Mesodermal cell (in vitro differentiated cells): ENCODE results near the gene SORCS2.

Experiments used
- H3K27ac ChIP-seq: 2 replicates; pipeline ENCODE4 v1.7.0; 2013; ENCODE audit warnings: mild to moderate bottlenecking, low read depth, low read length, moderate library complexity; ENCODE audit not compliant: severe bottlenecking
- H3K36me3 ChIP-seq: 2 replicates; pipeline ENCODE4 v1.7.1; 2013; ENCODE audit warnings: mild to moderate bottlenecking, low read length, moderate library complexity; ENCODE audit not compliant: control insufficient read depth, insufficient read depth
- H3K4me1 ChIP-seq: one replicate; pipeline ENCODE4 v1.7.1; 2013; ENCODE audit warnings: mild to moderate bottlenecking, low read length; ENCODE audit not compliant: insufficient read depth, control insufficient read depth, poor library complexity, severe bottlenecking
- H3K4me3 ChIP-seq: 2 replicates; pipeline ENCODE4 v1.7.0; 2013; ENCODE audit warnings: low read length, control low read depth, mild to moderate bottlenecking; ENCODE audit not compliant: insufficient read depth, poor library complexity, severe bottlenecking; ENCODE audit errors: extremely low read depth
- H3K9me3 ChIP-seq: 2 replicates; pipeline ENCODE4 v1.7.1; 2013; ENCODE audit warnings: mild to moderate bottlenecking, low read length, moderate library complexity; ENCODE audit not compliant: control insufficient read depth
- WGBS, 2 experiments: methylation state at CpG; one replicate each; pipeline ENCODE4 v1.1.5; 2013; ENCODE audit warnings: missing lambda C conversion rate in 2 of 2; ENCODE audit not compliant: insufficient coverage in 2 of 2; 5-methylcytosine and 5-hydroxymethylcytosine counted together

The SORCS2 gene

DNA sequence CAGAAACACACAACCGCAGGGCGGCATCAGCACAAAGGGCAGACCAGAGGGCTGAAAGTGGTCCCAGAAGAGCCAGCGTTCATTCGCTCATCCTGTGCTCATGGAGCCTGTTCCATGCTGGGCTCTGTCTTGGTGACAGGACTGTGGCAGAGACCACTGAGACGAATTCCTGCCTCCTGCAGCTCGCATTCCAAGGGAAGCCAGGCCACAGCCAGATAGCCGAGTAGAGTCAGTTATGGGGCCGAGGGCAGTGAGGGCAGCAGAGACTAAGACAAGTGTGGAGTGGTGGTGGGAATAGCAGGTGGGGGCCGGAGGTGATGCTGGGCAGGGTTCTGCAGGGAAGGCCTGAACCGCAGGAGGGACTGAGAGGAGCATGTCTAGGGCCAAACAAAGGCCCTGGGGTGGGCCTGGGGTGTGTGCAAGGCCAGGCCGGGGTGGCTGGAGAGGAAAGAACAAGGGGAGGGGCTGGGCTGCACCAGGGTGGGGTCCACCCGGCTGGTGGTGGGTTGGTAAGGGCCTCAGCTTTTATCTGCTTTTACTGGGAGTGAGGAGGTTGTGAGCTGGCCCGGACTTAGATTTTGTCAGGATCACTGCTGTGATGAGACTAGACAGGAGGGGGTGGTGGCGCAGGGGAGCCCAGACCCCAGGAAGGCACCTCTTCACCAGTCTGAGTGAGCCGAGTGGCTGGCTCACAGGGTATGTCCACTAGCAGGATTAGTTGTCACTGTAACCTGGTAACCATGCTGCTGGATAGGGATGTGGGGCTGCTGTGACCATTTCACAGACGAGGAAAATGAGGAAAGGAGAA, 236.1 kb downstream of the SORCS2 start:
- H3K36me3 ChIP-seq: no peaks in the 10 kb centered on the region
- H3K9me3 ChIP-seq: no peaks in the 10 kb centered on the region
- no peak overlapping the region for H3K27ac ChIP-seq
- H3K4me1 ChIP-seq: peaks cover 16% of the 10 kb centered on the region
- WGBS, 2 experiments: 60 to 61% methylated on average over 13 to 16 of the region's 16 CpGs
- no peak overlapping the region for H3K4me3 ChIP-seq

DNA sequence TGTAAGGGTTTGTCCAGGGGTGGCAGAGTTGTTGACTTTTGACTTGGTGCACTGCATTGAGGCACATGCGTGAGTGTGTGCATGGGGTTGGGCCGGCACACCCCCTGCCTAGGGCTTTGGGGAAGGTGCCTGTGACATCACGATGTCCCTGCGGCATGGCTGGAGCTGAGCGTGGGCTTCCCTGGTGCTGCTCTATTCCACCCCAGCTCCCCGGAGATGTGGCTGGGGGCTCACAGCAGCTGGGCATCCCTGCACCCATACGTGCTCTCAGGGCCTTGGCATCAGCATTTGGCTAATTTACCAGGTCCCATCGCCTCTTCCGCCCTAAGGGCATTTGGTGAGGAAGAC, 236.7 kb downstream of the SORCS2 start:
- H3K27ac ChIP-seq: no peak overlapping the region
- 85 to 95% methylated on average over 7 of the region's 9 CpGs for WGBS, 2 experiments
- no peaks in the 10 kb centered on the region for H3K9me3 ChIP-seq
- H3K36me3 ChIP-seq: no peaks in the 10 kb centered on the region
- no peak overlapping the region for H3K4me3 ChIP-seq
- peaks cover 16% of the 10 kb centered on the region for H3K4me1 ChIP-seq

DNA sequence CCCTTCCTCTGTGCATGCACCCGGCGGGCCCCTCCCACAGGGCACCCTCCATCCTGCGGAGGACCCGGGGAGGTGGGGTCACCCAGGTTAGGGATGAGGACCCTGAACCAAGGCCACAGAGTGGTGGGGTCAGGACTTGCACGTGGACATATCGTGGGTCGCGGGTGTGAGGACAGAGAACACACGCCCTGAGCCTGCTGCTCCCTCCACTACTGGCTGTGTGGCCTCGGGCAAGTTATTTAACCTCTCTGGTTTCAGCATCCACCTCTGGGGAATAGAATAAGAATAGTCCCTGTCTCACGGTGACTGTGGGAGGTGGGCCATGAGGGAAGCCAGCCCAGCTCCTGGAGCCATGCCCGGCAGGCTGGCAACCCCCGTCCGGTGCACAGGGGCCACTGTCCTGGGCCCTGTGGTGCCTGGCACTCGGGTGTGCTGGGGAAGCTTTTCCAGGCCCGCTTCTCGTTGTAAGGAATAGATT, 237.3 kb downstream of the SORCS2 start:
- Histone ChIP-seq H3K4me3 (no peak overlapping the region), H3K27ac (no peak overlapping the region), H3K9me3 (no peaks in the 10 kb centered on the region), H3K36me3 (no peaks in the 10 kb centered on the region), H3K4me1 (peaks cover 19% of the 10 kb centered on the region)
- WGBS, 2 experiments: 77 to 81% methylated on average over 12 to 15 of the region's 17 CpGs

DNA sequence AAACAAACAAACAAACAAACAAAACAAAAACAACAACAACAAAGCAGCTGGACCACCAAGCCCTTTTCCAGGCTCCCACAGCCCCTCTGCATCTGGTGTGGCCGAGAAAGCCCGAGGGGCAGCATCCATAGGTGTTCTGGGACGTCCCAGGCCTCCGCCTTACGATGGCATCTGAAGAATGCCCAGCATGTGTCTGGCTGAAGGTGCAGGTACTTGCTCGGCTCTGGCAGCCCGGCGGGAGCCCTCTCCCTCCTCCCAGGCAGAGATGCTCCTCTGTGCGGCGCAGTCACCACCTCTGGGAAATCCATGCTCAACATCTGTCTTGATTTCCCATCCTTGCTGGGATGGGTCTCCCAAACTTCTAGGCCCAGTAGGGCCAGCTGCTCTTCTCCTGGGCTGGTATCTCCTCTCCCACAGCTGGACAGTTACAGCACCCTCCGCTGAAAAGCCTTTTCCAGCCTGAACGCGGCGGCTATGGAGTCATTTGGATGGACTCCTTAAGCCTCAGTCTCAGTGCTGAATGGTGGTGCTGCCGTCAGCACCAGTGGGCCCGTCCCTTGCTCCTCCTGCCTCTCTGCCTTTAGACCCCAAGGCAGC, 238.1 kb downstream of the SORCS2 start:
- no peaks in the 10 kb centered on the region for H3K9me3 ChIP-seq
- no peaks in the 10 kb centered on the region for H3K36me3 ChIP-seq
- 55 to 60% methylated on average over 14 to 16 of the region's 16 CpGs for WGBS, 2 experiments
- peaks cover 28% of the 10 kb centered on the region for H3K4me1 ChIP-seq
- H3K27ac ChIP-seq: no peak overlapping the region
- H3K4me3 ChIP-seq: no peak overlapping the region

DNA sequence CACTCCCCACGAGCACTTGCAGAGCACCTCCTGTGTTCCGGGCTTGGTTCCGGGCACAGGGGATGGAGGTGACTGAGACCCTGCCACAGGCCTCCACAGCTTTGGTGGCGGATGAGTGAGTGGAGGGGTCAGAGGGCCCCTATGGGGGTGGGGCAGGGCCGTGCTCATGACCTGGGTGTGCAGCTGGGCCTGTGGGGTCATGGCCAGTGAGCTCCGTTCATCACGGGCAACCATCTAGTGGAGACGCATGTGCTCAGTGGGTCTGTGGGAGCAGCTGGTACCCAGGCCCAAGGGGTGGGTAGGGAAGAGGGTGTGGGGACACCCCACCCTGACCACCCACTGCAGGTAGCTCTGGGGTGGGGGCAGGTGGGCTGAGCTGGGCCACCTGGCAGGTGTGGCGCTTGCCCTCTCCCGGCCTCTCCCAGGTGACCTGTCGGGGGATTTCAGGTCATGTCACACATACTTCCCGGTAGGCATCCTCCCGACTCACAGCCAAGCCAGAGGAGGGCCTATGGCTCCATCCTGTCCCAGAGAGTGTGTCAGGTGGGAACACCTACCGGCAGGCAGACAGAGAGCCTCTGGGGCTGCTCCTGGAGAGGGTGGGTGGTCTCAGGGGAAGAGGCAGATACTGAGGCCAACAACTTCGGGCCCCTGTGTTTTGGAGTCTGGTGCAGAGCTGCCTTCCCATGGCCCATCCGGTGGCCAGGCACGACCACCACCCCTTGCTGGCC, 238.8 kb downstream of the SORCS2 start:
- Histone ChIP-seq H3K36me3 (no peaks in the 10 kb centered on the region), H3K4me1 (peaks cover 34% of the 10 kb centered on the region), H3K9me3 (no peaks in the 10 kb centered on the region), H3K27ac (no peak overlapping the region), H3K4me3 (no peak overlapping the region)
- WGBS, 2 experiments: 87 to 95% methylated on average over 13 to 17 of the region's 17 CpGs

DNA sequence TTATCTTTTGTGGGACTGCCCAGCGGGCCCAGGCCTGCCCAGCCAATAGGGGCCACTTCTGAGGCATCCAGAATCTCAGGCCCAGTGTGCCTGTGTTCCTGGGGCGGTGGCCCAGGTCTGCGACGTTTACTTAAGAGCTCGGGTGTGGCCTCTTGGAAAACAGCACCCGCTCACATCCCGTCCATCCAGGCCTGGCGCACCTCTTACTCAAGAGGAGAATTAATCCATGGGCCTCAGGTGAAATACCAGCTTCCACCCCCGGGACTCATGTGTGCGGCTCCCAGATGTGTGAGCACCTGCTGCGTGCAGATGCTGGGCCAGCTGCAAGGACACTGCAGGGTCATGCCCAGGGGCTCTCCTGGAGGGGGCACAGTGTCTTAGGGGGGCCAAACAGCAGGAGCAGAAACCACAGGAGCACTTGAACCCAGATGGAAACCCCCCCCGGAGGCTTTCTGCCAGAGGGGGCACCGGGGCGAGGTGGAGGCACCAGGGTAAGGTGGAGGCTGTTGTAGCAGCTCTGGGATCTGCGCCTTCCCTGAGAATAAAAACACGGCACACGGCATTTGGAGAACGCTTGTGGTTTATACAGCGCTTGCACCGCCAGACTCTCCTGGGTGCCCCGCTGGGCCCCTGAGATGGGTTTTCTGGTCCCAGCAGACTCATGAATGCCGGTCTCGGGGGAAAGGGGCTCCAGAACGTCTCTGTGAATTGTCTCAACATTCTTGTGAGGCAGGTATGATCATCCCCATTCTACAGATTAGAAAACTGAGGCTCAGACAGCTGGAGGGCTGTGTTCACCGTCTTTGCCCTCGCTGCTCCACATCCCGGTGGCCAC, 239.6 kb downstream of the SORCS2 start:
- H3K27ac ChIP-seq: no peak overlapping the region
- WGBS, 2 experiments: 93 to 94% methylated on average over 24 to 26 of the region's 27 CpGs
- H3K4me1 ChIP-seq: peaks cover 37% of the 10 kb centered on the region
- H3K36me3 ChIP-seq: no peaks in the 10 kb centered on the region
- H3K9me3 ChIP-seq: no peaks in the 10 kb centered on the region
- H3K4me3 ChIP-seq: no peak overlapping the region

DNA sequence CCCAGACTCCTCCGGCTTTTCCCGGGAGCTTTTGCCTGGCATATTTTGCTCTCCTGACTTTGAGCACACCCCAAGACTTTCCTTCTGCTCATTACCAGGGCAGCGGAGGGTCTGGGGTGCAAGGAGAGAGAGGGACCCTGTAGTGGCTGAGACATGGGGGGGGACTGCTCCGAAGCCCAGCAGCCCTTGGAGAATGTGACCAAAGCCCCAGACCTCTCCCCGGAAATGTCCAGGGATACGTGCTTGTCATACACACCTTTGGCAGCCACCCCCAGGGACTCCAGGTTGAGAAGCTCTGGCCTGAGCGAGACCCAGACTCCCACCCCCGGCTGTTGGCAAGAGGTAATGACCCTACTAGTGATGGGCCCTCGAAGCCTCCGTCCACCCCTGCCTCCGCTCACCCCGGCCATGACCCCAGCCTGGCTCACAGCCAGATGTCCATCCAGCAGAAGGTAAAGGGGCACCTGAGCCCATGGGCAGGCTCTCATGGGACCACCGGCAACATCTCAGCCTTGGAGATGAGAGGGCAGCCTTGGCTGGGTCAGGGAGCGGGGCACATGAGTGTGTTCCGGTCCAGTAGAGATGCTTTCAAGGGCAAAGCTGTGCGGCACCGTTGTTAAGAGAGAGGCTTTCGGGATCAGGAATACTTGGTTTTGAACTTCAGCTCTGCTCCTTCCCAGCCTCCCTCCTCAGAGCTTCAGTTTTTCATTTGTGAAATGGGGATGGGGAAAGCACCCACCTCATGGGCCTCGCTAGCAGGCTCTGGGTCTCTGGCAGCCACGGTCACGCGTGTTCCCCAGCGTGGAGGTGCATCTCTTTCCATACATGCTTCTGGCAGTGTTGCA, 240.4 kb downstream of the SORCS2 start:
- Histone ChIP-seq H3K4me1 (peaks cover 33% of the 10 kb centered on the region), H3K9me3 (no peaks in the 10 kb centered on the region), H3K4me3 (no peak overlapping the region), H3K27ac (no peak overlapping the region), H3K36me3 (no peaks in the 10 kb centered on the region)
- WGBS, 2 experiments: 92 to 94% methylated on average over 18 to 21 of the region's 23 CpGs

DNA sequence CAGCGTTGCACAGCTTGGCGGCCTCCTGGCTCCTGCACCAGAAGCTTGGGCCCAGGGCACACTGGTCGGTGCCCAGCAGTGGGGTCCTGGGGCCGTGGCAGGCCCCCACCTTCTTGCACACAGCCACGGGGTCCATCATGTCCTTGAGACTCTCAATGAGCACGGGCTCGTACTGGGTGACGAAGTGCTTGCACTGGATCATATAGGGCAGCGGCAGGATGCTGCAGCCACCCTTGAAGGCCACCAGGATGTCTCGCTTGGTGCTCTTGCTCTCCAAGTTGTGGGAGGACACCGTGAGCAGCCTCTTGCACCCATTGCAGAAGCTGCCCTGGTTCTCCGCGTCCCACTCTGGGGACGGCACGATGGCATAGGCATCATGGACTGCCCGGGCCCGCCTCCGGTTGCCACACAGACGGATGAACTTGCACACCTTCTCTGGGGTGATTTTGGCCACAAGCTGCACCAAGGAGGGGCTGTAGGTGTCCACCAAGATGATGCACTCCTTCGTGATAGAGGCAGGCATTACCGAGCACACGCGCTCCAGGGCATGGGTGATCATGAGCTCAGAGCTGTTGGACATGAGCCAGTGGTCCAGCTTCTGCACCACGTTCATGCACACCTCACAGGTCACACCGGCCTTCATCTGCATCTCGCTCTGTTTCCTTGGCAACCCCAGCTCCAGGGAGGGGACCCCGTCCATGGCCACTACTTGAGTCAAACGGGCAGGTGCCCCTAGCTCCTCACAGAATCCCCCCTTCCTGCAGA, 241.2 kb downstream of the SORCS2 start:
- Histone ChIP-seq H3K4me1 (peaks cover 26% of the 10 kb centered on the region), H3K36me3 (no peaks in the 10 kb centered on the region), H3K27ac (no peak overlapping the region), H3K4me3 (no peak overlapping the region), H3K9me3 (no peaks in the 10 kb centered on the region)
- WGBS, 2 experiments: 92 to 94% methylated on average over 26 to 28 of the region's 28 CpGs

DNA sequence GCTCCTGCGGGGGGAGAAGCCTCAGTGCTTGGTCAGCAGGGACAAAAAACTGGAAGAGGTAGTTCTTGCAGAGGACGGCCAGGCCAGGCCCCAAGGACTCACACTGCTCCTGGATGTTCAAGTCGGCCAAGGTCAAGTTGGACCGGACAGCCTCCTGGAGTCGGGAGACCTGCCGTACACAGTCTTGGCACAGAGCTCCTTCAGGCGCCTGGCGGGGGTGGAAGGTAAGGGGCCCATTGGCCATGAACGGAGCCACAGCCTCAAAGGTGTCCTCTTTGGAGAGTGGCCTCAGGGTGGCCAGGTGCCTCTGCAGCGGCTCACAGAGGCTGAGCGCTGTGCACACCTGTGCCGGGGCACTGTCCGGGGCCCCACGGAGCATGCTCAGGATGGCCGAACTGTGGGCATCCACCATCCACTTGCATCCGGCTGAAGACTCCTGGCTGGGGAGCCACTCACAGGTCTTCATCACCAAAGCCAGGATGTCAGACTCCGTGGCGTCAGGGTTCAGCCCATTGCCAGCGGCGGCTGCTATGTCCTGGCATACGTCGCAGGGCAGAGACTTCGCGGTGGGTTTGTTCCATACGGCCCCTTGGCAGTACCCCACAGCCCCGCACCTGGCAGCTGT, 241.9 kb downstream of the SORCS2 start:
- no peak overlapping the region for H3K4me3 ChIP-seq
- peaks cover 25% of the 10 kb centered on the region for H3K4me1 ChIP-seq
- no peaks in the 10 kb centered on the region for H3K9me3 ChIP-seq
- 92 to 94% methylated on average over 24 to 26 of the region's 26 CpGs for WGBS, 2 experiments
- H3K27ac ChIP-seq: no peak overlapping the region
- no peaks in the 10 kb centered on the region for H3K36me3 ChIP-seq
